Skin epidermis (tissue), 12 donors: ENCODE results near the gene VWC2.
"Not testable (repeated sequence)": the region's sequence is repeated elsewhere in the genome, so short reads cannot be mapped to it uniquely, and the experiment has no call there.

Experiments used
- H3K27ac ChIP-seq, 21 experiments: fragments of 200-600 bp; sonication (generic) in 11 of 21; one replicate each; pipeline ENCODE4 v1.5.0; 2020; ENCODE audit warnings: mild to moderate bottlenecking in 3 of 21, inconsistent platforms in 2 of 21, moderate library complexity in 2 of 21
- H3K4me3 ChIP-seq, 7 experiments: fragments of 200-600 bp; sonication (generic) in 2 of 7; one replicate each; pipeline ENCODE4 v1.5.0; 2020; ENCODE audit warnings: inconsistent platforms in 2 of 7, mild to moderate bottlenecking in 2 of 7, moderate library complexity in 1 of 7

The VWC2 gene

GRCh38 chr7:49845626-49846025 lies 72.2 kb downstream of the VWC2 start:
- no peak overlapping the region for H3K4me3 ChIP-seq
- no peak overlapping the region for H3K27ac ChIP-seq

- Histone ChIP-seq H3K4me3 (no peak overlapping the region), H3K27ac (no peak overlapping the region)
These were observed 74.9 kb downstream of the VWC2 start for GRCh38 chr7:49848211-49848841.

GRCh38 chr7:49850921-49851613 lies 77.6 kb downstream of the VWC2 start:
- Histone ChIP-seq H3K27ac (no peak overlapping the region), H3K4me3 (no peak overlapping the region)

DNA sequence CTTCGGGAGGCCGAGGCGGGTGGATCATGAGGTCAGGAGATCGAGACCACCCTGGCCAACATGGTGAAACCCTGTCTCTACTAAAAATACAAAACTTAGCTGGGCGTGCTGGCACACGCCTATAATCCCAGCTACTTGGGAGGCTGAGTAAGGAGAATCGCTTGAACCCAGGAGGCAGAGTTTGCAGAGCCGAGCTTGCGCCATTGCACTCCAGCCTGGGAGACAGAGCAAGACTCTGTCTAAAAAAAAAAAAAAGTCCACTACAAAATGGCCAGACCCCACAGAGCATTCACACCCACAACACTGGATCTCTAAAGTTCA lies 78.1 kb downstream of the VWC2 start:
- not testable (repeated sequence) for H3K4me3 ChIP-seq, H3K27ac ChIP-seq

DNA sequence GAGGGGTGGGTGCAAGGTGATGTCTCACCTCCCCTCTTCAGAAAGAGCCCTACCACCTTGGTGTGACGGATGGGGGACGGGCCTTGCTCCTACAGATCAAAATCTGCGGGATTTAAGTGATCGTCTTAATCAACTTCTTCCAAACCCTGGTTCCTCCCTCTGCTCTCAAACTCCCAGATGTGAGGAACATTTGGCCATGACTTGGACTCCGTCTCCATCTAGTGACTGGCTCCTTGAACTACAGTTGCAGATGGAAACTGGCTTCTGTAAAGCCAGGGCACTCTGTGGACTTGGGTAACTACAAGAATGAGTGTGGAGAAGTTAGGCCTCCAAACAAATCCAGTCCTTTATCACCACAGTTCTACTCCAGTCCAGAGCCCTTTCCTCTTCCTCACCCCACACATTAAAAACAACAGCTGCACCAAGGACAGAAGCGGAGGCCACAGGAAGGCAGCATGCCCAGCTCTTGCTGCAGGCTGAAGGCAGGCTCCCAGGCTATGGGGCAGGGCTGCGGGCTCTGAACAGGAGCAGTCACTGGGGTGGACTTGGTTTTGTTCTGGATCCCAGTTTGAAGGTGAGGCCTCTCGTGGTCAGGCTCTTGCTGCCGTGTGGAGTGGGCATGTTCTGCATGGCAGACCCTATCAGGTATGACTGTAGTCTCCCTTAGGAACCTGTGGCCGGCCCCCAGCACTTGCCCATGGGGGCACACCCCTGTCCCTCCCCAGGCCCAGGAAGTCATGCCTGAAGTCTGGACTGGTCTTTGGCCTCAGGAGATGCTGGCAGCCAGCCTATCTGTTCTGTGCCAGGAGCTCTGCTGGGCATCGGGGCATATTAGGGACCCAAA lies 79.4 kb downstream of the VWC2 start:
- Histone ChIP-seq H3K4me3 (no peak overlapping the region), H3K27ac (no peak overlapping the region)

DNA sequence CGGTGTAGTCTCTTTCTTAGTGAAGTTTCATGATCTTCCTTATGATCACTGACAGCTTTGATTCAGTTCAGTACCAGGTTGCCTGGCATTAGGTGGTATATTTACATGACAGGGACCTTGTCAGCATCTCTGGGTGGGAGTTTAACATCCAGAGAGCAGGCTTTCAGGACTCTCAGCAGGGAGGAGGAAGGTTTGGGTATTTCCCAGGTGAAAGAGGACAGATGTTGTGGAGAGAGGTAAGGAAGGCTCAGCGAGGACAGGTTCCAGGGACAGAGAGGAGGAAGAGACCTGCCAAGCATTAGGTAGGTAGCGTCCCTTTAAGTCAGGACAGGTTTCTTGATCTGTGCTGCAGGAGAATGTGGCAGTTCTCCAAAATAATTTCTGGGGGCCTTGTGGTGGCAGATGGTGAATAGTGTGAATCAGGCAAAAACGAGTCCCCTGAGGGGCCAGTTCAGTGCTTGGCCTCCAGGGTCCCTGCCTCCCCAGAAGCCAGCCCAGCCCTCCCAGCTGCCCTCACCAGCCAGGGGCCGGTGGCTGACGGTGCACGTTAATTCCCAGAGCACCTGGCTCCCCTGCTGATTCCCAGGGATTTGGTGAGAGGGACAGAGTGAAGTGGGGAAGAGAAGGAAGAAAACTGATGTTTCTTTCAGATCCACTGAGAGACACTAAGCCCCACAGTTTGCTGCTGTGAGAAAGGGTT lies 82.0 kb downstream of the VWC2 start:
- no peak overlapping the region for H3K4me3 ChIP-seq
- H3K27ac ChIP-seq, result no peak overlapping the region

DNA sequence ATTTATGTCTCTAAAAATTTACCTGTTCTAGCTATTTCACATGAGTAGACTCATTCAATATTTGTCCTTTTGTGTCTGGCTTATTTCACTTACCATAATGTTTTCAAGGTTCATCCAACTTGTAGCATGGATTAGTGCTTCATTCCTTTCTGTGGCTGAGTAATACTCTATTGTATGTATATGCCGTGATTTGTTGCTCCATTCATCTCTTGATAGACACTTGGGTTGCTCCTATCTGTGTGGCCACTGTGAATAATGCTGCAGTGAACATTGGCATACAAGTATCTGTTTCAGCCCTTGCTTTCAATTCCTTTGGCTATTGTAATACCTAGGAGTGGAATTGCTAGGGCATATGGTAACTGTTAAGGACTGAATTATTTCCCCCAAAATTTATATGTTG lies 86.9 kb downstream of the VWC2 start:
- H3K27ac ChIP-seq, result no peak overlapping the region
- H3K4me3 ChIP-seq, result no peak overlapping the region

DNA sequence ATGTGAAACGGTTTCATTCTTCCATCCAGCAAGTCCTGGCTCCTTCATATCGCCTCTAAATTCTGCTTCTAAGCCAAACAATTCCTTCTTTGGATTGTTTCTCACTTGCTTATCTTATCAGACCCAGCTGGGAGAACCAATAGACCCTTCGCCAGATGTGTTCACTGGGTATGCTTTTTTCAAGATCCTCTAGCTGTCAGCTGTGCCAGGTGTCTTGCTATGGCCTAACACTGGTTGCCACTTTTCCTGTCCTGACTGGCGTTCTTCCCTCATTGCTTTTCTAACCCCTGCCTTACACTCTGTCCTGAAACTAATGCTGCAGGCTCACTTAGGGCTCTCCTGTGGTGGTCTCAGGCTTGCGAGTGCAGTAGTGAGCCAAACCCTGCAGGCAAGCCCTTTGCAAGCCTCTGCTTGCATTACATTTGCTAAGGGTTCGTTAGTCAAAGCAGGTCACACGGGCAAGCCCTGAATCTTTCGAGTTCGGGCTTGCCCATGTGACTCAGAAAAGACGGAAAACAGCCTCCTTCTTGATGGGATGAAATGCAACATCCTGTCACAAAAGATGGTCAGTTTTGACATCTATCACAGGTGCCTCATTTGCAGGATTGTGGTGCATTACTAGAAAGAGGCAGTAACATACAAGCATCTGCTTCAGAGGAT lies 92.8 kb downstream of the VWC2 start:
- no peak overlapping the region for H3K4me3 ChIP-seq
- H3K27ac ChIP-seq, result peak overlapping the region in 5 of 21 experiments; percentile 4 to 74 (median 59)

DNA sequence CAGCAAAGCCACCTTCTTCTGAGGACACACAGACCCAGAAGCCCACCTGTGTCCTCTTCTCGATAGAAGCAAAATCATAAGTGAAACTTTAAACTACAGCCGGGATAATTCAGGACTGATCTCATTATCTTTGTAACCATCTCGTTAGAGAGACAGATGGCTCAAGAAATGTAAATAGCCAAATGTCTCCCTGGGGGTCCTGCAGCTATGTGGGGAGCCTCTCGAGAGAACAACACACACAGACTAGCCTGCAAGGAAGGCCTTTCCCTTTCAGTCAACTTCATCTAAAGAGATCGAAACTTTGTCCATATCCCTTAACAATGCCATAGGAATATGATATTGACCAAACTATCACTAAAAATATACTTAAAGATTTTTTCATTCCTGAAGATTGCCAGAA lies 93.5 kb downstream of the VWC2 start:
- no peak overlapping the region for H3K4me3 ChIP-seq

GRCh38 chr7:49873420-49873819 lies 100.0 kb downstream of the VWC2 start:
- H3K27ac ChIP-seq, result no peak overlapping the region
- H3K4me3 ChIP-seq, result no peak overlapping the region

More for the DNA sequence above, 93.5 kb downstream of the VWC2 start:
- H3K27ac ChIP-seq, result peak overlapping the region in 9 of 21 experiments; percentile 4 to 74 (median 44)

GRCh38 chr7:49875336-49875735 lies 101.9 kb downstream of the VWC2 start:
- Histone ChIP-seq H3K4me3 (no peak overlapping the region), H3K27ac (no peak overlapping the region)

DNA sequence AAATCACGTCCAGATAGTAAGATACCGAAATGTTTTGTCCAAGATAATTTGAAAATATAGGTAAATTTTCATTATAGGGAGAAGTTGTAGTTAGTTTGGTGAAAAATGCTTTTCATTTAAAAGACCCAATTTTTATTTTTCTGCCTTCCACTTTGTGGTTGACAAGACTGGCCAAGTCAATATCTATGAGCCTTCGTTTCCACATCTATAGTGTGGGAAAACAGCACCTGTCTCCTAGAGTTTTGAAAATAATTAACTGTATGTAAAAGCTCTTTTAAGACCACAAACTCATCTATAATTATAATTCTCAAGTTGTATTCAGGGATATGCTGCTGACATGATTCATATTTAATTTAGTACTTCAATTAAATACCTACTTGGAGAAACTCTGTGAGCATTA lies 102.8 kb downstream of the VWC2 start:
- no peak overlapping the region for H3K27ac ChIP-seq

DNA sequence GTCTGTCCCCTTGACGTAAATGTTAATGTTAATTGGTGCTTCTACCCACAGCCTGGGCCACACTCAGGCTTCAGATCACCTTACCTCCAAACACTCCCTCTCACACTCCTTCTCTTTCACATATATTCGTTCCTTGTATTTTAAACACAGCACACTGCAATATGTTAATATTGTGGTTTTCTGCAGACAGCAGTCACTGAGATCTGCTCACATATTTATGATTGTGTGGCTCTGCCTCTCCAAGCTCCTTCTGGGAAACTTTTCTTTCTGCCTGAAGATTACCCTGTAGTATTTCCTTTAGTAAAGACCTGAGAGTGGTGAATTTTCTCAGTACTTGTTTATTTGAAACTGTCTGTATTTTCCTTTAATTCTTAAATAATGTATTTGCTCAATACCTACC lies 104.7 kb downstream of the VWC2 start:
- Histone ChIP-seq H3K27ac (peak overlapping the region in 16 of 21 experiments; percentile 9 to 80 (median 47)), H3K4me3 (no peak overlapping the region)

More for the DNA sequence above, 102.8 kb downstream of the VWC2 start:
- no peak overlapping the region for H3K4me3 ChIP-seq

GRCh38 chr7:49878627-49879026 lies 105.2 kb downstream of the VWC2 start:
- peak overlapping the region in 14 of 21 experiments; percentile 13 to 80 (median 60) for H3K27ac ChIP-seq
- H3K4me3 ChIP-seq, result no peak overlapping the region

- Histone ChIP-seq H3K27ac (no peak overlapping the region), H3K4me3 (no peak overlapping the region)
These were observed 110.5 kb downstream of the VWC2 start for GRCh38 chr7:49883933-49884332.

GRCh38 chr7:49885593-49886285 lies 112.3 kb downstream of the VWC2 start:
- Histone ChIP-seq H3K4me3 (no peak overlapping the region), H3K27ac (no peak overlapping the region)

DNA sequence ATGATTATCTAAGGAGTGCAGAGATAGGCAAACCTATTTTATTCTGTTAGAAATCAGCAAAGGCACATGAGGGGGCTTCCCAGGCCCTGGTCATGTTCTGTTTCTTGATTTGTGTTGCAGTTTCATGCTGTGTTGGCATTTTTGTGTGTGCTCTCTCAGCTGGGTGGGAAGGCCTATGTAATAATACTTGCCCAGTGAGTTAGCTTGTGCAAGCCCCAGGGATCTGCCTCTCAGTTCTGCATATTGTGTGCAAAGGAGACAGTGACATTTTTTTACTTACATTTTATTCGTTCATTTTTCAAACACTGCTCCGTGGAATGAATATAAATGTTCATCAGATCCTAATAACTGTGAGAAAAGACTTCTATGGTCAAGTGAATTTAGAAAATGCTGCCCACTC lies 119.0 kb downstream of the VWC2 start:
- H3K4me3 ChIP-seq, result no peak overlapping the region
- H3K27ac ChIP-seq, result no peak overlapping the region

GRCh38 chr7:49893131-49893530 lies 119.7 kb downstream of the VWC2 start:
- H3K4me3 ChIP-seq, result no peak overlapping the region
- no peak overlapping the region for H3K27ac ChIP-seq

DNA sequence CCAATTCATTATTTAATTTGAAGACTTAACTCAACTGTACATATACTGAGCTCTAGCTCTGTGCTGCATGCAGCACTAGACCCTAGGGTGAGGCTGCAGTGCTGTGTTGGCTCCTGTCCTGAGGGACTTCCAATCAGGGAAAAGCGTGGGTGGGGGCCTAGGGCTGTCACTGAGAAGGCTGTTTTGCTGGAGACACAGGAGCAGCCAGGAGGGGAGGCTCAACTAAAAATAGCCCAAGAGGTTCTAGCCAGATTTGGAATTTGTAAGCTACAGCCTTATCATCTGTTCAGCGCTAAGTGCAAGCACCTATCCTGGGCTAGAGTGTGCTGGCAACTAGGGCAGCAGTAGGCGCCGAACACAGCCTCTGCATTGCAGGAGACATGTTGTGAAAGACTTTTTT lies 121.1 kb downstream of the VWC2 start:
- H3K27ac ChIP-seq, result no peak overlapping the region

More for the DNA sequence above, 121.1 kb downstream of the VWC2 start:
- no peak overlapping the region for H3K4me3 ChIP-seq
